Psoas muscle (tissue), 8 donors: ENCODE data around the gene ELF2. TPM values are rescaled to one million over a fixed set of nuclear protein-coding genes. Genes with fewer than 3 reads are reported as not detected.

Experiments
- ATAC-seq, 4 donors: fragments of 200-7000 bp; cut with Tn5 transposase; one replicate each; pipeline ENCODE4 v1.9.1; 2020; ENCODE audit warnings: moderate library complexity in 3 of 4, mild to moderate bottlenecking in 2 of 4
- DNase-seq, 2 donors: peaks; one replicate each; pipeline ENCODE4 v3.0.0-alpha.2; 2020
- H3K27ac ChIP-seq: fragments of 200-600 bp; one replicate; pipeline ENCODE4 v1.8.0; 2022
- H3K27me3 ChIP-seq, 3 donors: fragments of 200-600 bp in 1 of 3; one replicate each; pipeline versions ENCODE4 v1.6.1 to v1.8.0; 2013 to 2022; ENCODE audit warnings: low read length in 2 of 3, mild to moderate bottlenecking in 2 of 3, moderate library complexity in 1 of 3; ENCODE audit not compliant: insufficient read depth in 3 of 3
- H3K36me3 ChIP-seq, 2 donors: fragments of 200-600 bp in 1 of 2; one replicate each; pipeline versions ENCODE4 v1.6.1 to v1.8.0; 2013 to 2022; ENCODE audit warnings: low read depth in 1 of 2, mild to moderate bottlenecking in 1 of 2, moderate library complexity in 1 of 2; ENCODE audit not compliant: insufficient read depth in 1 of 2
- H3K4me1 ChIP-seq: fragments of 200-600 bp; one replicate; pipeline ENCODE4 v1.8.0; 2022
- H3K4me3 ChIP-seq: fragments of 200-600 bp; one replicate; pipeline ENCODE4 v1.8.0; 2022; ENCODE audit warnings: mild to moderate bottlenecking
- H3K9me3 ChIP-seq: fragments of 200-600 bp; one replicate; pipeline ENCODE4 v1.8.0; 2022
- CTCF ChIP-seq: fragments of 200-600 bp; IDR thresholded peaks from one replicate; pipeline ENCODE4 v1.8.0; 2022; ENCODE audit warnings: antibody characterized with exemption
- WGBS, 3 donors: extraction: QIAGEN DNeasy Blood & Tissue Kit; methylation state at CpG; one replicate each; pipeline versions ENCODE4 v1.1.6 to v1.1.7; 2013; 5-methylcytosine and 5-hydroxymethylcytosine counted together
- intact Hi-C, 2 donors: fragments of 100-400 bp; cut with DNase I; formaldehyde crosslinking; loops; one replicate each; pipeline versions ENCODE4 v1.11.0 to v1.14.2; 2022
- polyA plus RNA-seq, 3 donors: library from polyadenylated mRNA; stranded (reverse); fragments of 200-250 nt; gene quantifications; one replicate each; pipeline ENCODE4 v1.2.3, GENCODE V29; 2013
- total RNA-seq, 4 donors: library from RNA; stranded (reverse); fragmentation: NEBNext Ultra II Directional in 2 of 4; extraction: Animal tissue kit (Norgen Biotek cat#: 25700) in 2 of 4; gene quantifications; one replicate each; pipeline versions ENCODE4 v1.2.1 to v1.2.4, GENCODE V29; 2021 to 2023
- donor health status: healthy with polysubstance abuse.
- donor health status: DM: no; HTN: no; CAD: no; lungs with moderate emphysema.
- donor health status: Bipolar disorder and iron deficiency.
- donor health status: healthy.
- donor health status: DM: yes; HTN: yes; CAD: no.
- donor health status: DM: no; HTN: no; CAD: no.
- donor health status: DM: no; HTN: no; CAD: no.
- donor health status: DM: yes; HTN: yes; CAD: no.

Gene ELF2
- total and polyA plus RNA-seq, 7 donors: 10.3 to 31.7 (median 27.0) TPM

GRCh38 chr4:139054791-139055505 lies 122.1 kb downstream of the ELF2 start:
- no peaks in the 10 kb centered on the region for H3K27me3 ChIP-seq
- peak overlapping the region; percentile 42 for H3K27ac ChIP-seq
- ATAC-seq (peak in 3 of 4 donors; percentile 25 to 52 (median 44)), DNase-seq (no peak)
- H3K36me3 ChIP-seq: peaks cover 5 to 70% of the 10 kb centered on the region in 2 donors
- no peak for TF ChIP-seq CTCF
- 28 to 48% (median 41%) methylated on average over 1 of the region's 1 CpG for WGBS, 3 donors
- no peaks in the 10 kb centered on the region for H3K9me3 ChIP-seq
- intact Hi-C loops: no loop called here
- no peak overlapping the region for H3K4me3 ChIP-seq
- peaks cover 35% of the 10 kb centered on the region for H3K4me1 ChIP-seq

- no peak for TF ChIP-seq CTCF
- Histone ChIP-seq H3K36me3 (peaks cover 5 to 62% of the 10 kb centered on the region in 2 donors), H3K4me1 (peaks cover 33% of the 10 kb centered on the region), H3K27ac (no peak overlapping the region), H3K4me3 (no peak overlapping the region), H3K27me3 (no peaks in the 10 kb centered on the region), H3K9me3 (no peaks in the 10 kb centered on the region)
- ATAC-seq (no peak), DNase-seq (no peak)
- intact Hi-C loops: no loop called here
- 76 to 94% (median 89%) methylated on average over 1 of the region's 1 CpG for WGBS, 3 donors
These were observed 123.1 kb downstream of the ELF2 start for GRCh38 chr4:139053909-139054308.

GRCh38 chr4:139050446-139050845 lies 126.6 kb downstream of the ELF2 start:
- Histone ChIP-seq H3K27ac (no peak overlapping the region), H3K36me3 (peaks cover 5 to 66% of the 10 kb centered on the region in 2 donors)

GRCh38 chr4:139048026-139048425 lies 129.0 kb downstream of the ELF2 start:
- Histone ChIP-seq H3K4me1 (peaks cover 2% of the 10 kb centered on the region), H3K36me3 (peaks cover 4 to 68% of the 10 kb centered on the region in 2 donors), H3K9me3 (no peaks in the 10 kb centered on the region), H3K27me3 (no peaks in the 10 kb centered on the region), H3K27ac (no peak overlapping the region), H3K4me3 (no peak overlapping the region)
- DNase-seq (no peak), ATAC-seq (no peak)
- no peak for TF ChIP-seq CTCF
- 80 to 89% (median 81%) methylated on average over 3 of the region's 3 CpGs for WGBS, 3 donors
- intact Hi-C loops: no loop called here

More at GRCh38 chr4:139050446-139050845, 126.6 kb downstream of the ELF2 start:
- TF ChIP-seq CTCF: no peak
- intact Hi-C loops: no loop called here
- no peak for ATAC-seq
- no peak for DNase-seq
- WGBS, 3 donors: 82 to 89% (median 83%) methylated on average over 2 of the region's 2 CpGs
- no peaks in the 10 kb centered on the region for H3K27me3 ChIP-seq
- H3K4me3 ChIP-seq: no peak overlapping the region
- H3K4me1 ChIP-seq: peaks cover 10% of the 10 kb centered on the region
- no peaks in the 10 kb centered on the region for H3K9me3 ChIP-seq

- Histone ChIP-seq H3K4me3 (no peak overlapping the region), H3K27me3 (no peaks in the 10 kb centered on the region), H3K36me3 (peaks cover 4 to 64% of the 10 kb centered on the region in 2 donors), H3K27ac (no peak overlapping the region), H3K9me3 (no peaks in the 10 kb centered on the region), H3K4me1 (peaks cover 9% of the 10 kb centered on the region)
- TF ChIP-seq CTCF: no peak
- 79 to 89% (median 82%) methylated on average over 2 of the region's 2 CpGs for WGBS, 3 donors
- intact Hi-C loops: no loop called here
- DNase-seq (no peak), ATAC-seq (no peak)
These were observed 132.7 kb downstream of the ELF2 start for GRCh38 chr4:139044291-139044690.
